GM21737 (cell line): ENCODE measurements around the gene ZC3H13.
"Not testable (repeated sequence)": the region's sequence is repeated elsewhere in the genome, so short reads cannot be mapped to it uniquely, and the experiment has no call there.

Source experiments
- ATAC-seq: cut with Tn5 transposase; IDR thresholded peaks from one replicate; pipeline ENCODE4 v1.9.1; 2021; ENCODE audit warnings: mild to moderate bottlenecking, moderate library complexity; ENCODE audit not compliant: unreplicated experiment

Gene ZC3H13

DNA sequence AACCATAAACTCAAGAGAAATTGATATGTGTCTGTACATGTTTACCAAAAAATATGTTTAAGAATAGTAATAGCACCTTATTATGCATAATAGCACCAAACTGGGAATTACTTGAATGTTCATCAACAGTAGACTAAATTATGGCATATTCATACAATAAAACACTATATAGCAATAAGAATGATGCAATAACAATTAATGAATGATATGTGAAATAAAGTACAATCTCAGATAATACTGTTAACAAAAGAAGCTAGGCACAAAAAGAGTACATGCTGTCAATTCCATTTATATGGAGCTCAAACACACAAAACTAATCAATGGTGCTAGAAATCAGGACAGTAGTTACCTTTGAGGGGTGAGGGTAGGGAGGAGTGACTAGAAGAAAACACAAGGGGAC is 36.3 kb downstream of the ZC3H13 start:
- ATAC-seq, result no peak

- no peak for ATAC-seq
Measured at GRCh38 chr13:46015366-46015765, 37.2 kb downstream of the ZC3H13 start.

- ATAC-seq, result no peak
Measured at GRCh38 chr13:46012404-46012803, 40.1 kb downstream of the ZC3H13 start.

GRCh38 chr13:46010148-46010547 is 42.4 kb downstream of the ZC3H13 start:
- ATAC-seq, result no peak

DNA sequence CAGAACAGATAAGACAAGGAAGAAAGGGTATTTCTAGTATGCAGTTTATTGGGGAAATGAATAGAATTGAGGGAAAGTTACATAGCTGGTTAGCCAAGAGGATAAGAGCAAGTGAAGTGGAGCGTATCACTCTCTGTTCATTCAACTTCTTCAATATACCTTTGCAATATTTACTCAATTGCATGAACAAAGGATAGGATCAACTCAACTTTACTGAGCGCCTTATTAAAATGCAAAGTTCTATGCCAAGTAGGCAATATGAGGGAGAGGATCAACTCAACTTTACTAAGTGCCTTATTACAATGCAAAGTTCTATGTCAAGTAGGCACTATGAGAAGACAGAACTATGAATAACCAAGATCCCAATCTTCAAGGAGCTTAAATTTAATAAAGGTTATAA is 43.9 kb downstream of the ZC3H13 start:
- ATAC-seq, result no peak

GRCh38 chr13:46006688-46007452 is 45.7 kb downstream of the ZC3H13 start:
- ATAC-seq, result no peak

GRCh38 chr13:46004491-46004890 is 48.1 kb downstream of the ZC3H13 start:
- no peak for ATAC-seq

- no peak for ATAC-seq
Measured at GRCh38 chr13:45996631-45997030, 55.9 kb downstream of the ZC3H13 start.

DNA sequence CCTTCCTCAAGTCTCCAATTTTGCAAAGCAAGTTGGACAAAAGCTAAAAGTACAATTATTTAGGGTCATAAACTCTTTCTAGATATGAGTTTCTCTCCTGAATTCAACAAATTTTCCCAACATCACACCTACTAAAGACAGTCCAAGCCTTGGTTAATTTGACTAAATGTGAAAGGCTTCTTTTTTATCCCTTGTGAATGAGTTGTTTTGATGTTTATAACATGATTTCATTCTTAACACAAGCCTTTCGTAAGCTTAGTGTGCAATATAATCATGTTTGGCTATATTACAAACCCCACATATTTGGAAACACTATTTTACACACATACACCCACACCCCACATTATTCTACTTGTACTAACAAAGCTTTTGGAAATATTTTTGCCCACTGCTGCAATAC is 57.3 kb downstream of the ZC3H13 start:
- ATAC-seq, result no peak

DNA sequence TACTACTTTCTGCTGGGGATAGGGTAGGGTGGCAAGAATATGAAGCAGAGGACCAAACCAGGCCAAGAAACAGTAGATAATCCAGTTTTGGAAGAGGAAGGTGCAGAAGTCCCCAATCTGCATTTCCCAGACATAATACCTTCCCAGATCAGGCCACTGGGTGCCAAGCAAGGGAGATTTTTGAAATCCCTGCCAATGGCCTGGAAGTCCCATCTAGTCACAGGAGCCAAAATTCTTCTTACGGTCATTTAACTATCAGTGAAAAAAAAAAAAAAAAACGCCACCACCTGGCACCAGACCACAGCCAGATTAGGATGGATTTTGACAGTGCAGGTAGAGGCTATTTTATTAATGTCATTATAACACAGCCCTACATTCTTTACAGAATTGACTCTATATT is 57.8 kb downstream of the ZC3H13 start:
- no peak for ATAC-seq

DNA sequence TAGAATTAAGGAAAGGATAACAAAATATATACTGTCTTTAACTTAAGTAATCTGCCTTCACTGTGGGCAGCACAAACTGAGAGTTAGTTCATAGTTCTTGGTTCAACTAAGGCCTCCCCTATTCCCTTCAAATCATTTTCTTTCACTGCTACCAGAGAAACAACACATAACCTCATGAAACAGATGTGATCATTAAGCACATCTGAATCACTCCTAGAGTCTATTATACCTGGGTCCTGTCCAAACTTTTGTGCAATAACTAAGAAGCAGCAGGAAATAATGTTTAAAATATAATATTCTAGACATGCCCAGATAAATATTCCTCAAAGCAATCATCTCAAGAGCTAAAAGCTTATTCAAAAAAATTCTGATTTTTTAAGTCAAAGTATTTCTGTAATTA is 62.9 kb downstream of the ZC3H13 start:
- no peak for ATAC-seq

- not testable (repeated sequence) for ATAC-seq
Measured at GRCh38 chr13:45981127-45981526, 71.4 kb downstream of the ZC3H13 start.

DNA sequence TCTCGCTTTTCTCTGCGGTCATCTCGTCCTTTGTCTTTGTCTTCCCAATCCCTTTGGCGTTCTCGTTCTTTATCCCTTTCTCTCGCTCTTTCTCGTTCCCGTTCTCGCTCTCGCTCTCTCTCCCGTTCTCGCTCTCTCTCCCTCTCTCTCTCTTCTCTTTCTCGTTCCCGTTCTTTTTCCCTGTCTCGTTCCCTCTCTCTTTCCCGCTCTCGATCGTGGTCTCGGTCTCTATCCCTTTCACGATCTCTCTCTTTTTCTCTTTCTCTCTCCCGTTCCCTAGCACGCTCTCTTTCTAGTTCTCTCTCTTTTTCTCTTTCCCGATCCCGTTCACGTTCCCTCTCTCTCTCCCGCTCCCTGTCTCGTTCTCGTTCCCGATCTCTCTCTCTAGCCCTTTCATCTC is 77.2 kb downstream of the ZC3H13 start:
- no peak for ATAC-seq

- ATAC-seq, result no peak
Measured at GRCh38 chr13:45974500-45974899, 78.0 kb downstream of the ZC3H13 start.

- ATAC-seq, result no peak
Measured at GRCh38 chr13:45967589-45967988, 85.0 kb downstream of the ZC3H13 start.

GRCh38 chr13:45966715-45967114 is 85.8 kb downstream of the ZC3H13 start:
- ATAC-seq, result no peak

DNA sequence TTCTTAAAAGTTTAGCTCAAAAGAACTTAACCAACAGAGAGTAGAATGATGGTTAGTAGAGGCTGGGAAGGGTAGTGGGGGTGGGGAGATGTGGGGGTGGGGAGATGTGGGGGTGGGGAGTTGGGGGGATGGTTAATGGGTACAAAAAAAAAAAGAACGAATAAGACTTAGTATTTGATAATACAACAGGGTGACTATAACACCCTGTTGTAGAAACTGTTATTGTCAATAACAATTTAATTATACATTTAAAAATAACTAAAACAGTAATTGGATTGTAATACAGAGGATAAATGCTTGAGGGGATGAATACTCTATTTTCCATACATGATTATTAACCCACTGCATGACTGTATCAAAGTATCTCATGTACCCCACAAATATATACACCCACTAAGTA is 91.1 kb downstream of the ZC3H13 start:
- no peak for ATAC-seq

- no peak for ATAC-seq
Measured at GRCh38 chr13:45954836-45955800, 97.4 kb downstream of the ZC3H13 start.

- ATAC-seq, result no peak
Measured at GRCh38 chr13:45953082-45953481, 99.5 kb downstream of the ZC3H13 start.

DNA sequence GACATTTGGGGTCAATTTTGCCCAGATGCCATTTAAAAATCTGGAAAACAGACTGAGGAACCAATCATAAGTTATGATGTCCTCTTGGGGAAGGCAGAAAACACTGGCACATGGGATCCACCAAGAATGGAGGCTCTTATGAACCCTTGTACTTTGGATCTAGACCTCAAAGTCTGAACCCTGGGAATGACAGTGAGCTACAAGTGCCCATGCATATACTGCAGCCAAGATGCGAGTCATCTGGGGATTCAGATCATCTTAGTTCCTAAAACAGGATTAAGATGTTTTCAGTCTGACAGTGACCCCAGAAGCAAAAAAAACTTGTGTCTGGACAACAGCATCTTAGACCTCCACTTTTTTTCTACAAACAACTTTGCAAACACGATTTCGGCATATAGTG is 100.8 kb downstream of the ZC3H13 start:
- ATAC-seq, result no peak

DNA sequence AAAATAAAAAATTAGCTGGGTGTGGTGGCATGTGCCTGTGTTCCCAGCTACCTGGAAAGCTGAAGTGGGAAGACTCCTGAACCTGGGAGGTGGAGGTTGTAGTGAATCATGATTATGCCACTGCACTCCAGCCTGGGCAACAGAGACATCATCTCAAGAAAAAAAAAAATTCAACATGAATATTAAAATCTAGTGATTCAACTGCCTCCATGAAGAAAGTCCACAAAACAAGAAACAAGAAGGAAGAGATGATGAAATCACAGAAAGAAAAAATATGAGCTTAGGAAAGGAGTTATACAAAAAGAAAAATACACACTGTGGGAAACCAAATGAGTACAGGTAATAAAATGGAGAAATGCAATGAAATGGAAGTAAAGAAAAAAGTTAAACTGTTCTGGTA is 101.4 kb downstream of the ZC3H13 start:
- no peak for ATAC-seq

GRCh38 chr13:45950386-45951000 is 102.1 kb downstream of the ZC3H13 start:
- no peak for ATAC-seq
